Ascending aorta (tissue), 2 donors: Measurements from ENCODE around the gene KATNAL1. TPM values are rescaled to one million over a fixed set of nuclear protein-coding genes. Genes with fewer than 3 reads are reported as not detected.

Source experiments
- DNase-seq, 2 donors: peaks; one replicate each; pipeline ENCODE4 v3.0.0-alpha.2; 2019; ENCODE audit warnings: low spot score in 2 of 2
- H3K27ac ChIP-seq, 2 donors: fragments of 200-600 bp; sonication (generic); one replicate each; pipeline ENCODE4 v1.5.1; 2016 to 2017; ENCODE audit warnings: mild to moderate bottlenecking in 1 of 2
- H3K27me3 ChIP-seq: fragments of 200-600 bp; sonication (generic); one replicate; pipeline ENCODE4 v1.5.1; 2017
- H3K36me3 ChIP-seq, 2 donors: fragments of 200-600 bp; sonication (generic); one replicate each; pipeline ENCODE4 v1.5.1; 2016
- H3K4me1 ChIP-seq, 2 donors: fragments of 200-600 bp; sonication (generic); one replicate each; pipeline ENCODE4 v1.5.1; 2016 to 2017; ENCODE audit warnings: mild to moderate bottlenecking in 1 of 2
- H3K4me3 ChIP-seq, 2 donors: fragments of 200-600 bp; sonication (generic); one replicate each; pipeline ENCODE4 v1.5.1; 2016 to 2017; ENCODE audit warnings: mild to moderate bottlenecking in 1 of 2
- H3K9me3 ChIP-seq, 2 donors: fragments of 200-600 bp; sonication (generic); one replicate each; pipeline ENCODE4 v1.5.1; 2016
- CTCF ChIP-seq, 3 experiments: fragments of 200-600 bp in 2 of 3; fragments of 450-650 bp in 1 of 3; sonication (generic) in 2 of 3; IDR thresholded peaks; one replicate each; pipeline ENCODE4 v1.5.1; 2016 to 2019; ENCODE audit warnings: antibody characterized with exemption in 3 of 3, mild to moderate bottlenecking in 1 of 3, moderate library complexity in 1 of 3
- intact Hi-C: fragments of 100-400 bp; cut with DNase I; formaldehyde crosslinking; loops from one replicate; pipeline ENCODE4 v1.15.1; 2023
- total RNA-seq: library from RNA; depleted of rRNA; stranded (reverse); fragments of >200 nt; gene quantifications from one replicate; pipeline ENCODE4 v1.1.0, GENCODE V29; 2016

KATNAL1 gene
- total RNA-seq, 1 donor from 2014 or later = 13.2 TPM

- Histone ChIP-seq H3K27ac (no peak overlapping the region), H3K9me3 (no peaks in the 10 kb centered on the region), H3K27me3 (no peaks in the 10 kb centered on the region), H3K4me1 (peaks cover 5 to 17% of the 10 kb centered on the region in 2 donors), H3K4me3 (no peak overlapping the region), H3K36me3 (no peaks in the 10 kb centered on the region)
- TF ChIP-seq CTCF (IDR thresholded peaks at IDR 0.05) = no peak
- DNase-seq = no peak
- intact Hi-C loops = loop anchor here (10.0 kb wide), 3 partner anchors 366 to 1594 kb away; partner anchors contain the start of gene SLC46A3
These were observed 1.2 kb upstream of the KATNAL1 start for GRCh38 chr13:30308548-30308947.

- H3K9me3 ChIP-seq = no peaks in the 10 kb centered on the region
- no peak for TF ChIP-seq CTCF (IDR thresholded peaks at IDR 0.05)
- intact Hi-C loops = loop anchor here (1.0 to 10.0 kb wide), 9 partner anchors 32 to 1593 kb away; partner anchors contain the start of genes HMGB1, SLC46A3, UBL3 and USPL1
- no peaks in the 10 kb centered on the region for H3K27me3 ChIP-seq
- no peak for DNase-seq
- peak overlapping the region; percentile 83 to 90 for H3K27ac ChIP-seq
- peaks cover 5 to 18% of the 10 kb centered on the region in 2 donors for H3K4me1 ChIP-seq
- no peaks in the 10 kb centered on the region for H3K36me3 ChIP-seq
- H3K4me3 ChIP-seq = peak overlapping the region; percentile 91 to 93
These were observed 580 bp upstream of the KATNAL1 start for GRCh38 chr13:30307971-30308290.

GRCh38 chr13:30306762-30307193 lies 573 bp downstream of the KATNAL1 start:
- H3K27ac ChIP-seq = peak overlapping the region; percentile 83 to 90
- H3K36me3 ChIP-seq = no peaks in the 10 kb centered on the region
- intact Hi-C loops = loop anchor here (1.0 to 10.0 kb wide), 9 partner anchors 34 to 1592 kb away; partner anchors contain the start of genes HMGB1, SLC46A3, UBL3 and USPL1
- DNase-seq = peak; percentile 65 to 94
- peaks cover 5 to 11% of the 10 kb centered on the region in 2 donors for H3K4me1 ChIP-seq
- H3K4me3 ChIP-seq = peak overlapping the region; percentile 91 to 93
- TF ChIP-seq CTCF (IDR thresholded peaks at IDR 0.05) = no peak
- H3K27me3 ChIP-seq = no peaks in the 10 kb centered on the region
- no peaks in the 10 kb centered on the region for H3K9me3 ChIP-seq

GRCh38 chr13:30305456-30305970 lies 1.8 kb downstream of the KATNAL1 start:
- no peaks in the 10 kb centered on the region for H3K36me3 ChIP-seq
- intact Hi-C loops = loop anchor here (10.0 kb wide), 3 partner anchors 369 to 1591 kb away; partner anchors contain the start of gene SLC46A3
- no peak for TF ChIP-seq CTCF (IDR thresholded peaks at IDR 0.05)
- no peak for DNase-seq
- H3K27me3 ChIP-seq = no peaks in the 10 kb centered on the region
- peaks cover 5 to 11% of the 10 kb centered on the region in 2 donors for H3K4me1 ChIP-seq
- H3K9me3 ChIP-seq = no peaks in the 10 kb centered on the region
- H3K4me3 ChIP-seq = peak overlapping the region; percentile 91 to 93
- no peak overlapping the region for H3K27ac ChIP-seq

- intact Hi-C loops = loop anchor here (10.0 kb wide), 3 partner anchors 372 to 1588 kb away; partner anchors contain the start of gene SLC46A3
These were observed 4.1 kb downstream of the KATNAL1 start for GRCh38 chr13:30303269-30303668.

More at GRCh38 chr13:30303269-30303668, 4.1 kb downstream of the KATNAL1 start:
- H3K4me3 ChIP-seq = no peak overlapping the region
- no peak for TF ChIP-seq CTCF (IDR thresholded peaks at IDR 0.05)
- no peaks in the 10 kb centered on the region for H3K27me3 ChIP-seq
- H3K9me3 ChIP-seq = no peaks in the 10 kb centered on the region
- H3K27ac ChIP-seq = no peak overlapping the region
- peaks cover 5 to 11% of the 10 kb centered on the region in 2 donors for H3K4me1 ChIP-seq
- no peaks in the 10 kb centered on the region for H3K36me3 ChIP-seq
- no peak for DNase-seq
